Measurements from ENCODE around the gene SYAP1.

DNA sequence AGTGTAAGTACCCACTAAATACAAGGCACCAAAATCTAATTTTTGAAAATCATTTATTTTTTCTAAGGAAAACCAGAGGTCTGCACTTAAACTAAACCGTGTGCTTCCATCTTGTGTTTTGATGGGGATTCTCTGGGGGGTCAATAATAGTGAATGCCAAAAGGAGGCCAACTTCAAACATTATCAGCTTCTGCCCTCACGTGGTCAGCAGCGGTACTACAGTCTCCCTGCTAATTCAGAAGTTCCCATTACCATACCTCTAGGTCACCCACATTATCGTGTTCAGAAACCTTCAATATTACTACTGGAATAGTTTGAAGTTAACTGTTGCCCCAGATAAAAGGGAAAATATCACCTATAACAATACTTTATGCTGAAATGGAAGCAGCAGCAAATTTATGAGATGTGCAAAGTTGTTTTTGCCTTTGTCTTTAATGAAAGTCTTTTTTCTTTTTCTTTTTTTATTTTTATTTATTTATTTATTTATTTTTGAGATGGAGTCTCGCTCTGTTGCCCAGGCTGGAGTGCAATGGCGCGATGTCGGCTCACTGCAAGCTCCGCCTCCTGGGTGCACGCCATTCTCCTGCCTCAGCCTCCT lies 24.2 kb upstream of the SYAP1 start:
- TF ChIP-seq CTCF (conservative IDR thresholded peaks at IDR 0.05 in 1 of 2, IDR thresholded peaks at IDR 0.05 in 1 of 2; ENCODE audit: low read depth in 1 of 2, low read length in 2 of 2) (peak; percentile 67 to 78), EZH2 (IDR thresholded peaks at IDR 0.05; ENCODE audit: low read length, missing control alignments) (no peak)

Data from fibroblast of lung (primary cell).